ENCODE measurements around the gene TXK.

DNA sequence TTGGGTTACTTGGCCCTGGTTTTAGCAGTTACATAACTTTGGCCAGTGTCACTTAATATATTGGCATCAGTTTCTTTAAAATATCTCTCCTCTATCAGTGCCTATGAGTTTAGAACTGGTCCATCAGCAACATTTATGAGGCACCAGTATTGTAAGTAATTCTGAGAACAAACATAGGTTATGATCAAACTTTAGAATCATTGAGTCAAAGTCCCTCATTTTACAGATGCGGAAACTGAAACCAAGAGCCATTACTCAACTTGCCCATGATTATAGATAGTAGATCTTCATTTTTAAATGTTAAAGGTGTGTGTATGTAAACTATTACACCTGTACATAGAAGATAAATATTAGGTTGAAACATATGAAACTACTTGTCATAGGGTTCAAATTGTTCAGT, 113.0 kb downstream of the TXK start:
- TF ChIP-seq ZNF707 (tag by site-specific recombination; IDR thresholded peaks at IDR 0.05) = no peak
- no peak for TF ChIP-seq YY1 (tag by site-specific recombination; IDR thresholded peaks at IDR 0.05)
- TF ChIP-seq ZNF449 (tag by site-specific recombination; IDR thresholded peaks at IDR 0.05) = no peak
- no peak for TF ChIP-seq ZBTB11 (tag by site-specific recombination; conservative IDR thresholded peaks at IDR 0.05; ENCODE audit: low read depth)
- no peak for TF ChIP-seq CTCF (tag by site-specific recombination; IDR thresholded peaks at IDR 0.05)
- TF ChIP-seq ZNF48 (tag by site-specific recombination; IDR thresholded peaks at IDR 0.05) = no peak
- TF ChIP-seq, protein P1, sequence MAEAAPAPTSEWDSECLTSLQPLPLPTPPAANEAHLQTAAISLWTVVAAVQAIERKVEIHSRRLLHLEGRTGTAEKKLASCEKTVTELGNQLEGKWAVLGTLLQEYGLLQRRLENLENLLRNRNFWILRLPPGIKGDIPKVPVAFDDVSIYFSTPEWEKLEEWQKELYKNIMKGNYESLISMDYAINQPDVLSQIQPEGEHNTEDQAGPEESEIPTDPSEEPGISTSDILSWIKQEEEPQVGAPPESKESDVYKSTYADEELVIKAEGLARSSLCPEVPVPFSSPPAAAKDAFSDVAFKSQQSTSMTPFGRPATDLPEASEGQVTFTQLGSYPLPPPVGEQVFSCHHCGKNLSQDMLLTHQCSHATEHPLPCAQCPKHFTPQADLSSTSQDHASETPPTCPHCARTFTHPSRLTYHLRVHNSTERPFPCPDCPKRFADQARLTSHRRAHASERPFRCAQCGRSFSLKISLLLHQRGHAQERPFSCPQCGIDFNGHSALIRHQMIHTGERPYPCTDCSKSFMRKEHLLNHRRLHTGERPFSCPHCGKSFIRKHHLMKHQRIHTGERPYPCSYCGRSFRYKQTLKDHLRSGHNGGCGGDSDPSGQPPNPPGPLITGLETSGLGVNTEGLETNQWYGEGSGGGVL (tag by site-specific recombination; IDR thresholded peaks at IDR 0.05) = no peak
- no peak for TF ChIP-seq ZBTB1 (tag by site-specific recombination; IDR thresholded peaks at IDR 0.05)
- TF ChIP-seq ZNF121 (tag by site-specific recombination; IDR thresholded peaks at IDR 0.05) = no peak
- TF ChIP-seq ZNF354C (tag by site-specific recombination; IDR thresholded peaks at IDR 0.05; ENCODE audit: borderline replicate concordance, low read depth) = no peak
- no peak for TF ChIP-seq ZNF776 (tag by site-specific recombination; IDR thresholded peaks at IDR 0.05; ENCODE audit: borderline replicate concordance)
- no peak for TF ChIP-seq SALL2 (tag by site-specific recombination; IDR thresholded peaks at IDR 0.05; ENCODE audit: borderline replicate concordance)
- no peak for TF ChIP-seq ZBTB7A (tag by site-specific recombination; IDR thresholded peaks at IDR 0.05; ENCODE audit: low read depth)
- no peak for TF ChIP-seq ZNF596 (tag by site-specific recombination; IDR thresholded peaks at IDR 0.05)

All from HEK293 (cell line).